OCI-LY7 (cell line): Measurements from ENCODE around the gene SLC4A4. TPM values are rescaled to one million over a fixed set of nuclear protein-coding genes. Genes with fewer than 3 reads are reported as not detected.
"Not testable (repeated sequence)": the region's sequence is repeated elsewhere in the genome, so short reads cannot be mapped to it uniquely, and the experiment has no call there.

Experiments used
- BruUV-seq: library from RNA; stranded (reverse); fragments of 400-500 nt; replicated peaks from 2 replicates; lab custom pipeline; 2021; lab: Mats Ljungman, UMichigan
- CTCF ChIA-PET: fragments of 300-600 bp; sonication (Branson Sonifier 250); formaldehyde crosslinking; loops from one replicate; lab custom pipeline; 2022; ENCODE audit warnings: antibody characterized with exemption; ENCODE audit not compliant: unreplicated experiment; lab: Charles Lee
- POLR2A ChIA-PET: fragments of 300-600 bp; sonication (Branson Sonifier 250); formaldehyde crosslinking; loops from one replicate; lab custom pipeline; 2022; ENCODE audit warnings: antibody characterized with exemption; lab: Charles Lee
- DNase-seq: peaks from one replicate; pipeline ENCODE4 v3.0.0-alpha.2; 2015; ENCODE audit warnings: low spot score
- H2AFZ ChIP-seq: fragments of 200-600 bp; sonication (generic), shearing (Covaris generic); 2 replicates; pipeline ENCODE4 v1.6.1; 2014; ENCODE audit warnings: mild to moderate bottlenecking, antibody characterized with exemption, low read length, moderate library complexity
- H3K27ac ChIP-seq: fragments of 200-600 bp; sonication (generic); 2 replicates; pipeline ENCODE4 v1.5.1; 2014; ENCODE audit warnings: mixed run types, low read depth, mild to moderate bottlenecking, moderate library complexity, low read length, inconsistent platforms; ENCODE audit not compliant: poor library complexity, severe bottlenecking
- H3K36me3 ChIP-seq: fragments of 200-600 bp; sonication (generic); 2 replicates; pipeline ENCODE4 v1.6.1; 2014; ENCODE audit warnings: mild to moderate bottlenecking, antibody characterized with exemption, low read length, moderate library complexity, mixed read lengths; ENCODE audit not compliant: insufficient read depth
- H3K4me1 ChIP-seq: fragments of 200-600 bp; sonication (generic); 2 replicates; pipeline ENCODE4 v1.5.1; 2014; ENCODE audit warnings: mild to moderate bottlenecking, low read length; ENCODE audit not compliant: insufficient read depth, poor library complexity, severe bottlenecking
- H3K4me2 ChIP-seq: fragments of 200-600 bp; sonication (generic); 2 replicates; pipeline ENCODE4 v1.6.1; 2014; ENCODE audit warnings: mild to moderate bottlenecking, low read length
- H3K4me3 ChIP-seq: fragments of 200-600 bp; sonication (generic); 2 replicates; pipeline ENCODE4 v1.5.1; 2014; ENCODE audit warnings: mild to moderate bottlenecking, low read depth, low read length; ENCODE audit not compliant: poor library complexity, severe bottlenecking
- H3K79me2 ChIP-seq: fragments of 200-600 bp; sonication (generic); 2 replicates; pipeline ENCODE4 v1.6.1; 2016; ENCODE audit warnings: low read depth, mild to moderate bottlenecking, low read length, moderate library complexity, mixed read lengths; ENCODE audit not compliant: insufficient read depth
- H3K9me2 ChIP-seq: fragments of 200-600 bp; sonication (generic); 2 replicates; pipeline ENCODE4 v1.6.1; 2016; ENCODE audit warnings: mild to moderate bottlenecking, low read length, mixed read lengths; ENCODE audit not compliant: insufficient read depth
- H3K9me3 ChIP-seq: fragments of 200-600 bp; sonication (generic); 2 replicates; pipeline ENCODE4 v1.6.1; 2014; ENCODE audit warnings: mild to moderate bottlenecking, mixed run types, low read length, mixed read lengths
- H4K20me1 ChIP-seq: fragments of 200-600 bp; sonication (generic); 2 replicates; pipeline ENCODE4 v1.6.1; 2014; ENCODE audit warnings: mild to moderate bottlenecking, antibody characterized with exemption, low read length, moderate library complexity, mixed read lengths; ENCODE audit not compliant: insufficient read depth
- CTCF ChIP-seq: fragments of 200-600 bp; sonication (generic); conservative IDR thresholded peaks from 2 replicates; pipeline ENCODE4 v1.5.1; 2014; ENCODE audit warnings: mild to moderate bottlenecking, antibody characterized with exemption, low read length, moderate library complexity, mixed read lengths
- EZH2phosphoT487 ChIP-seq: fragments of 200-600 bp; sonication (generic); IDR thresholded peaks from 2 replicates; pipeline ENCODE4 v1.6.1; 2018; ENCODE audit warnings: low read depth, borderline replicate concordance, mild to moderate bottlenecking, mixed run types, antibody characterized with exemption, low read length, moderate library complexity, mixed read lengths
- intact Hi-C: fragments of 100-400 bp; cut with micrococcal nuclease; formaldehyde crosslinking; loops from one replicate; pipeline ENCODE4 v1.10.0; 2022; ENCODE audit not compliant: unreplicated experiment
- total RNA-seq, 2 experiments: library from RNA; depleted of rRNA in 1 of 2; stranded (reverse); fragments of >200 nt in 1 of 2; shearing (Covaris generic) in 1 of 2; gene quantifications; 2 replicates each; pipeline ENCODE4 v1.2.3, GENCODE V29; 2014 to 2022

Gene SLC4A4
- total RNA-seq, 2 experiments from 2014 or later = not detected

- Histone ChIP-seq H3K4me3 (no peak overlapping the region), H3K4me2 (no peak overlapping the region), H3K79me2 (no peaks in the 10 kb centered on the region), H3K36me3 (no peaks in the 10 kb centered on the region), H3K27ac (no peak overlapping the region), H3K9me2 (no peaks in the 10 kb centered on the region), H3K9me3 (no peaks in the 10 kb centered on the region), H4K20me1 (no peaks in the 10 kb centered on the region), H3K4me1 (no peaks in the 10 kb centered on the region), H2AFZ (no peak overlapping the region)
- no TSS peak for BruUV-seq
- intact Hi-C loops = no loop called here
- ChIA-PET CTCF (no interaction called here), POLR2A (interaction anchor here (1.1 kb wide), 1 partner anchor 21 kb away, joined by 3 read pairs; no protein-coding TSS in a partner anchor)
- no peak for DNase-seq
- TF ChIP-seq CTCF = no peak
- TF ChIP-seq EZH2phosphoT487 = no peak
Measured at GRCh38 chr4:71404049-71404448, 65.2 kb downstream of the SLC4A4 start.

- Histone ChIP-seq H4K20me1 (no peaks in the 10 kb centered on the region), H3K4me3 (no peak overlapping the region), H3K4me1 (no peaks in the 10 kb centered on the region), H2AFZ (no peak overlapping the region), H3K27ac (no peak overlapping the region), H3K36me3 (no peaks in the 10 kb centered on the region), H3K9me3 (no peaks in the 10 kb centered on the region), H3K9me2 (no peaks in the 10 kb centered on the region), H3K4me2 (no peak overlapping the region), H3K79me2 (no peaks in the 10 kb centered on the region)
- TF ChIP-seq EZH2phosphoT487 (no peak), CTCF (no peak)
- intact Hi-C loops = no loop called here
- no peak for DNase-seq
- no TSS peak for BruUV-seq
- POLR2A ChIA-PET = interaction anchor here (0.7 kb wide), 3 partner anchors 38 to 1958 kb away, joined by 3 to 7 read pairs (median 4); no protein-coding TSS in a partner anchor
- CTCF ChIA-PET = no interaction called here
Measured at GRCh38 chr4:71405791-71406190, 67.0 kb downstream of the SLC4A4 start.

- CTCF ChIA-PET = interaction anchor here (0.6 kb wide), 1 partner anchor 11 kb away, joined by 3 read pairs; no protein-coding TSS in a partner anchor
- BruUV-seq = no TSS peak
- H3K4me2 ChIP-seq = no peak overlapping the region
- H4K20me1 ChIP-seq = no peaks in the 10 kb centered on the region
- DNase-seq = no peak
- H3K9me3 ChIP-seq = no peaks in the 10 kb centered on the region
- no peaks in the 10 kb centered on the region for H3K79me2 ChIP-seq
- H2AFZ ChIP-seq = no peak overlapping the region
- H3K4me1 ChIP-seq = no peaks in the 10 kb centered on the region
- H3K4me3 ChIP-seq = no peak overlapping the region
- TF ChIP-seq EZH2phosphoT487 (no peak), CTCF (no peak)
- no peaks in the 10 kb centered on the region for H3K36me3 ChIP-seq
- intact Hi-C loops = no loop called here
- POLR2A ChIA-PET = interaction anchor here (0.7 kb wide), 3 partner anchors 273 to 1957 kb away, joined by 3 to 7 read pairs (median 5); no protein-coding TSS in a partner anchor
- H3K27ac ChIP-seq = no peak overlapping the region
- no peaks in the 10 kb centered on the region for H3K9me2 ChIP-seq
Measured at GRCh38 chr4:71406459-71406963, 67.7 kb downstream of the SLC4A4 start.

GRCh38 chr4:71408961-71409360, 70.1 kb downstream of the SLC4A4 start:
- DNase-seq, H3K9me3 ChIP-seq: not testable (repeated sequence)

More at GRCh38 chr4:71408961-71409360, 70.1 kb downstream of the SLC4A4 start:
- H3K9me2 ChIP-seq, POLR2A ChIA-PET, H3K79me2 ChIP-seq, H3K36me3 ChIP-seq, intact Hi-C loops, BruUV-seq, CTCF ChIA-PET, H2AFZ ChIP-seq, H3K4me2 ChIP-seq, H3K4me1 ChIP-seq, H3K4me3 ChIP-seq, H4K20me1 ChIP-seq, H3K27ac ChIP-seq: not testable (repeated sequence)
